Articular chondrocyte of knee joint (primary cell): Measurements from ENCODE around the gene CCL19. TPM values are rescaled to one million over a fixed set of nuclear protein-coding genes. Genes with fewer than 3 reads are reported as not detected.

ENCODE experiments used
- small RNA-seq: library from RNA; depleted of rRNA; stranded (forward); fragments of <200 nt; gene quantifications from one replicate; pipeline ENCODE3, GENCODE V24; 2012
- total RNA-seq: library from RNA; depleted of rRNA; stranded (reverse); fragments of >200 nt; gene quantifications from 2 replicates; pipeline ENCODE4 v1.2.3, GENCODE V29; 2012

Gene CCL19
- not detected in 2 replicates for total RNA-seq

GRCh38 chr9:34690983-34691935 is at the start of gene CCL19:
Gene CCL19 (minus strand): TSS chr9:34691276. CDS start chr9:34691139, 137 bp downstream.

GRCh38 chr9:34710023-34710422 is 18.9 kb upstream of the CCL19 start, which contains the start of gene CCL21:
Gene CCL21 (minus strand): TSS chr9:34710136. CDS start chr9:34710066, 70 bp downstream.

GRCh38 chr9:34662526-34663302 is 28.4 kb downstream of the CCL19 start, which contains the start of gene CCL27:
Gene CCL27 (minus strand): TSS chr9:34662657. CDS start chr9:34662633, 24 bp downstream.

GRCh38 chr9:34651876-34652601 is 39.0 kb downstream of the CCL19 start, which contains the start of gene IL11RA:
Gene IL11RA (plus strand): TSS chr9:34652185. CDS start chr9:34655218, 3,033 bp downstream.

GRCh38 chr9:34646211-34647083 is 44.6 kb downstream of the CCL19 start, which contains the start of gene GALT:
Gene GALT (plus strand): TSS chr9:34646675. CDS start chr9:34646705, 30 bp downstream.

Small RNA genes within 50 kb of the gene (small RNA-seq; reads per million reads assigned to genes)
- gene CCL27, result not detected

Other genes starting within 250 kb of the CCL19 start
- 6.6 and 7.7 TPM in 2 replicates for gene FAM219A, start 232.7 kb downstream of the CCL19 start, total RNA-seq
- gene DNAI1, start 232.5 kb downstream of the CCL19 start, total RNA-seq, result 0.26 TPM in 1 of 2 replicates, not detected in the other
- 0.32 and 0.39 TPM in 2 replicates for gene ENHO, start 168.3 kb downstream of the CCL19 start, total RNA-seq
- not detected in 2 replicates for gene CNTFR, start 101.6 kb downstream of the CCL19 start, total RNA-seq
- gene RPP25L, start 79.2 kb downstream of the CCL19 start, total RNA-seq, result 11.8 and 14.4 TPM in 2 replicates
- gene DCTN3, start 70.8 kb downstream of the CCL19 start, total RNA-seq, result 85.2 and 99.0 TPM in 2 replicates
- 0.26 TPM in 1 of 2 replicates, not detected in the other for gene ARID3C, start 62.2 kb downstream of the CCL19 start, total RNA-seq
- 57.5 and 61.2 TPM in 2 replicates for gene SIGMAR1, start 53.5 kb downstream of the CCL19 start, total RNA-seq
- gene GALT, start 44.6 kb downstream of the CCL19 start, total RNA-seq, result 29.6 and 37.5 TPM in 2 replicates
- 34.2 and 40.5 TPM in 2 replicates for gene IL11RA, start 39.1 kb downstream of the CCL19 start, total RNA-seq
- gene CCL27, start 28.6 kb downstream of the CCL19 start, total RNA-seq, result 0.32 TPM in 1 of 2 replicates, not detected in the other
- gene CCL21, start 18.9 kb upstream of the CCL19 start, total RNA-seq, result not detected in 2 replicates